Sigmoid colon (tissue), 7 donors: ENCODE data around the gene RAC2. TPM values are rescaled to one million over a fixed set of nuclear protein-coding genes. Genes with fewer than 3 reads are reported as not detected.

ENCODE experiments used
- DNase-seq: peaks from one replicate; pipeline ENCODE4 v3.0.0-alpha.2; 2019
- H3K27ac ChIP-seq, 4 donors: fragments of 200-600 bp; sonication (generic); one replicate each; pipeline ENCODE4 v1.5.1; 2016 to 2019; ENCODE audit warnings: mild to moderate bottlenecking in 1 of 4
- H3K27me3 ChIP-seq, 3 donors: fragments of 200-600 bp; sonication (generic); one replicate each; pipeline ENCODE4 v1.5.1; 2019; ENCODE audit warnings: mild to moderate bottlenecking in 1 of 3
- H3K36me3 ChIP-seq, 4 donors: fragments of 200-600 bp; sonication (generic); one replicate each; pipeline ENCODE4 v1.5.1; 2016 to 2019
- H3K4me1 ChIP-seq, 4 donors: fragments of 200-600 bp; sonication (generic); one replicate each; pipeline ENCODE4 v1.5.1; 2017 to 2019
- H3K4me3 ChIP-seq, 4 donors: fragments of 200-600 bp; sonication (generic); one replicate each; pipeline ENCODE4 v1.5.1; 2017 to 2019; ENCODE audit warnings: mild to moderate bottlenecking in 2 of 4, moderate library complexity in 1 of 4
- H3K9me3 ChIP-seq, 4 donors: fragments of 200-600 bp in 3 of 4; sonication (generic) in 3 of 4; one replicate each; pipeline versions ENCODE4 v1.5.1 to v1.6.1; 2013 to 2019
- EP300 ChIP-seq, 4 donors: sonication (generic); formaldehyde crosslinking; IDR thresholded peaks; one replicate each; pipeline ENCODE4 v1.6.1; 2017; ENCODE audit warnings: antibody characterized with exemption in 4 of 4
- POLR2A ChIP-seq, 2 donors: fragments of 450-650 bp; IDR thresholded peaks; one replicate each; pipeline ENCODE4 v1.6.1; 2016; ENCODE audit warnings: antibody characterized with exemption in 2 of 2, mild to moderate bottlenecking in 2 of 2, moderate library complexity in 2 of 2
- POLR2AphosphoS5 ChIP-seq, 4 donors: sonication (generic); formaldehyde crosslinking; IDR thresholded peaks; one replicate each; pipeline ENCODE4 v1.6.1; 2017; ENCODE audit warnings: antibody characterized with exemption in 4 of 4
- WGBS, 2 donors: extraction: QIAGEN DNeasy Blood & Tissue Kit; methylation state at CpG; one replicate each; pipeline ENCODE4 v1.1.7; 2013; 5-methylcytosine and 5-hydroxymethylcytosine counted together
- intact Hi-C: fragments of 100-400 bp; cut with DNase I; formaldehyde crosslinking; loops from one replicate; pipeline ENCODE4 v1.15.1; 2023
- polyA plus RNA-seq, 3 donors: library from polyadenylated mRNA; stranded (reverse); fragments of 200-250 nt; gene quantifications; one replicate each; pipeline ENCODE4 v1.2.3, GENCODE V29; 2013
- total RNA-seq, 4 donors: library from RNA; depleted of rRNA; stranded (reverse); fragments of >200 nt; gene quantifications; one replicate each; pipeline ENCODE4 v1.1.0, GENCODE V29; 2016
- TF ChIP-seq, protein P1 (sequence below), 4 experiments: fragments of 450-650 bp in 3 of 4; fragments of 200-600 bp in 1 of 4; IDR thresholded peaks; one replicate each; pipeline ENCODE4 v1.5.1; 2016 to 2019; ENCODE audit warnings: antibody characterized with exemption in 4 of 4, mild to moderate bottlenecking in 3 of 4, moderate library complexity in 2 of 4
- donor health status: healthy with polysubstance abuse.
- donor health status: Bipolar disorder and iron deficiency.
- donor health status: healthy.

RAC2 gene
- total and polyA plus RNA-seq, 7 donors = 3.0 to 138 (median 8.0) TPM

DNA sequence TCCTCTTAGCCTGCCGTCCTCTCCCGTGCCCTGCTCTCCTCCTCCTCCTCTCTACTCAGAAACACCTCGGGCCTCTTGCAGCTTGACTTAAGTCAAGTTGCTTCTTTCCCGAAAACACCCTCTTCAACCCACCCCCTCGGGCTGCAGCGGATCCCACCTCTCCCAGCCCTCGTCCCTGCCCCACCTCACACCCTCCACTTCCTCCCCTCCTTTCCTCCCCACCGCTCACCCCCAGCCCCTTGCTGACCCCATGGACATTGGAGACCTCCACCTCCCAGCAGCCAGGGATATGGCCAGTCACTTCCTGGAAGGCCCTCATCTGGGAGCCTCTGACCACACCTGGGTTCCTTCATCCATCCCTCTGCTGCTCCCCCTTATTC, 29.8 kb upstream of the RAC2 start:
- peaks cover 0 to 1% (median 0%) of the 10 kb centered on the region in 4 donors for H3K9me3 ChIP-seq
- no peak for DNase-seq
- no peak overlapping the region for H3K4me3 ChIP-seq
- no peaks in the 10 kb centered on the region for H3K4me1 ChIP-seq
- TF ChIP-seq POLR2A (IDR thresholded peaks at IDR 0.05) (no peak), EP300 (IDR thresholded peaks at IDR 0.05) (no peak), POLR2AphosphoS5 (IDR thresholded peaks at IDR 0.05) (no peak)
- TF ChIP-seq, protein P1, sequence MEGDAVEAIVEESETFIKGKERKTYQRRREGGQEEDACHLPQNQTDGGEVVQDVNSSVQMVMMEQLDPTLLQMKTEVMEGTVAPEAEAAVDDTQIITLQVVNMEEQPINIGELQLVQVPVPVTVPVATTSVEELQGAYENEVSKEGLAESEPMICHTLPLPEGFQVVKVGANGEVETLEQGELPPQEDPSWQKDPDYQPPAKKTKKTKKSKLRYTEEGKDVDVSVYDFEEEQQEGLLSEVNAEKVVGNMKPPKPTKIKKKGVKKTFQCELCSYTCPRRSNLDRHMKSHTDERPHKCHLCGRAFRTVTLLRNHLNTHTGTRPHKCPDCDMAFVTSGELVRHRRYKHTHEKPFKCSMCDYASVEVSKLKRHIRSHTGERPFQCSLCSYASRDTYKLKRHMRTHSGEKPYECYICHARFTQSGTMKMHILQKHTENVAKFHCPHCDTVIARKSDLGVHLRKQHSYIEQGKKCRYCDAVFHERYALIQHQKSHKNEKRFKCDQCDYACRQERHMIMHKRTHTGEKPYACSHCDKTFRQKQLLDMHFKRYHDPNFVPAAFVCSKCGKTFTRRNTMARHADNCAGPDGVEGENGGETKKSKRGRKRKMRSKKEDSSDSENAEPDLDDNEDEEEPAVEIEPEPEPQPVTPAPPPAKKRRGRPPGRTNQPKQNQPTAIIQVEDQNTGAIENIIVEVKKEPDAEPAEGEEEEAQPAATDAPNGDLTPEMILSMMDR (IDR thresholded peaks at IDR 0.05) = no peak
- no peaks in the 10 kb centered on the region for H3K36me3 ChIP-seq
- no peak overlapping the region for H3K27ac ChIP-seq
- peaks cover 0 to 45% (median 7%) of the 10 kb centered on the region in 3 donors for H3K27me3 ChIP-seq
- intact Hi-C loops = no loop called here
- 71 to 77% methylated on average over 8 of the region's 8 CpGs for WGBS, 2 donors

DNA sequence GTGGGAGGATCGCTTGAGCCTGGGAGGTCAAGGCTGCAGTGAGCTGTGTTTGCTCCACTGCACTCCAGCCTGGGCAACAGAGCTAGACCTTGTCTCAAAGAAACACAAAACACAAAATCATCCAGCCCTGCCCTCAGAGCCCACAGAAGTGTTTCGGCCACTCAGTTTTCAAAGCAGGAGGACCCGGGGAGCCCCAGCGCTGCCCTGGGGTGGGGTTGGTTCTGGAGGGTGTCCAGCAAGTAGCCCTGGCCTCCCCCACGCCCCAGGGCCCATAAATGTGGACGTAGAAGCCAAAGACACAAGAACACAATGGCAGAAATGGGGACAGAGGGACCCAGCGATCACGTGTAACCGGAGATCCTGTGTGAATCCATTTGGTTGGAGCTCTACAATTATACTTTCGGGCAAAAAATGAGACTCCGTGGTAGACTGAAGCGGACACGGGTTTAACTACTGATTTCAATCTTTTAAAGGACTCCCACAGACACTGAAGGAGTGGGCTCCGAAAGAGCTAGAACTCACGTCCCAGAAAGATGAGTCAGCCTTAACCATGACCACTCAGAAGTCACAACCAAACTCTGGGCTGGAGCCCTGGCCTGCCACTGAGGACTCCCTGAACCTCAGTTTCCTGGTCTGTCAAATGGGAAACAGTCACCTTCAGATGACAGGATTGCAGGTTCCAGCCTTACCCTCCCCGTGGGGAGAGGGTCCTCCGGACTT, 29.2 kb upstream of the RAC2 start:
- intact Hi-C loops = no loop called here
- Histone ChIP-seq H3K27me3 (peaks cover 0 to 39% (median 7%) of the 10 kb centered on the region in 3 donors), H3K4me1 (no peaks in the 10 kb centered on the region), H3K9me3 (peaks cover 0 to 3% (median 0%) of the 10 kb centered on the region in 4 donors), H3K4me3 (no peak overlapping the region), H3K36me3 (no peaks in the 10 kb centered on the region), H3K27ac (no peak overlapping the region)
- DNase-seq = no peak
- 58 to 69% methylated on average over 17 of the region's 17 CpGs for WGBS, 2 donors
- TF ChIP-seq, protein P1 (IDR thresholded peaks at IDR 0.05) = no peak
- TF ChIP-seq EP300 (IDR thresholded peaks at IDR 0.05) (no peak), POLR2AphosphoS5 (IDR thresholded peaks at IDR 0.05) (no peak), POLR2A (IDR thresholded peaks at IDR 0.05) (no peak)

DNA sequence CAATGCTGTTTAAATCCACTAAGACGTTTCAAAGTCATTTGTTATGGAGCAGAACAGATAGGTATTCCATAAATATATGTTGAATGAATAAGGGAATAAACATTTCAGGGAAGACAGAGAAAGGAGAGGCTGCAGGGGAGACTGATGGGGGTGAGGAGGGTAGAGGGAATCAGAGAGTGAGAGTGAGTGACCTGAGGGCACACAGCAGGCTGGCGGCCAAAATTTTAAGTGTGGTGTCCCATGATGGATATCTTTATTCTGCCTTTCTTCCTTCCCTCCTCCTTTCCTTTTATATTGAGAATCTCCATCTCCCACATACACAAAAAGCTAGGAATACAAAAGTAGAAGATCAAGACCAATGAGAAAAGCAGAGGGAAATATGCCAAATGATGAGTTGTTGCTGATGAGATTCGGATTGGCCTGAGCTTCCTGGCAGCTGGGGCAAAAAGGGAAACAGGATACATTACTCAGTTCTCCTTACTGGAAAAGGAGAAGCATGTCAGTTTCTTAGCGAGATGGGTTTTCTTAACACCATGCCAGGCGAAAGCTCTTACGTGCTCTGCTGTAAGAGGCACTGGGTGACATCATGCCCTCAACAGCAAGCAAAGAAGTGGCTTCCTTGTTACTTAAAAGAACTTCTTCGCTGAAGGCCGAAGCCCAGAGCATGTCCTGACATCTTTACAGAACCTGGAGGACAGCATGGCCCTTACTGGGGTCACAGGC, 27.0 kb upstream of the RAC2 start:
- intact Hi-C loops = no loop called here
- 73 to 78% methylated on average over 8 of the region's 8 CpGs for WGBS, 2 donors
- DNase-seq = no peak
- TF ChIP-seq EP300 (IDR thresholded peaks at IDR 0.05) (no peak), POLR2AphosphoS5 (IDR thresholded peaks at IDR 0.05) (no peak), POLR2A (IDR thresholded peaks at IDR 0.05) (no peak)
- TF ChIP-seq, protein P1 (IDR thresholded peaks at IDR 0.05) = no peak
- H3K27me3 ChIP-seq = peaks cover 0 to 45% (median 21%) of the 10 kb centered on the region in 3 donors
- H3K36me3 ChIP-seq = no peaks in the 10 kb centered on the region
- H3K4me3 ChIP-seq = no peak overlapping the region
- H3K9me3 ChIP-seq = peaks cover 0 to 3% (median 0%) of the 10 kb centered on the region in 4 donors
- no peak overlapping the region for H3K27ac ChIP-seq
- no peaks in the 10 kb centered on the region for H3K4me1 ChIP-seq

DNA sequence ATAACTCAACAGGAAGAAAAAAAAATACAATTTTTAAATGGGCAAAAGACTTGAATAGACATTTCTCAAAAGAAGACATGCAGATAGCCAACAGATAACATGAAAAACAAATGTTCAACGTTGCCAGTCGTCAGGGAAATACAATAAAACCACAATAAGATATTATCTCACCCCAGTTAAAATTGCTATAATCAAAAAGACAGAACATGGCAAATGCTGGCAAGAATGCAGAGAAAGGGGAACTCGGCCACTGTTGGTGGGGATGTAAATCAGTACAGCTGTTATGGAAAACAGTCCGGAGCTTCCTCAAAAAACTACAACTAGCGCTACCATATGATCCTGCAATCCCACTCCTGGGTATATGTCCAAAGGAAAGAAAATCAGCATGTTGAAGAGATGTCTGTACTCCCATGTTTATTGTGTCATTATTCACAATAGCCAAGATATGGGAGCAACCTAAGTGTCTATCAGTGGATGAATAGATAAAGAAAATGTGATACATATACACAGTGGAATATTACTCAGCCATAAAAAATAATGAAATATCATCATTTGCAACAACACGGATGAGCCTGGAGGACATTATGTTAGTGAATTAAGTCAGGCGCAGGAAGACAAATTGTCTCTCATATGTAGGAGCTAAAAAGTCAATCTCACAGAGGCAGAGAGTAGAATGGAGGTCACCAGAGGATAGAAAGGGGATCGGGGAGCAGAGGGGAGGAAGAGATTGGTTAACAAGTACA, 26.0 kb upstream of the RAC2 start:
- TF ChIP-seq EP300 (IDR thresholded peaks at IDR 0.05) = no peak
- TF ChIP-seq, protein P1 (IDR thresholded peaks at IDR 0.05) = no peak
- no peak for TF ChIP-seq POLR2A (IDR thresholded peaks at IDR 0.05)
- TF ChIP-seq POLR2AphosphoS5 (IDR thresholded peaks at IDR 0.05) = no peak
- Histone ChIP-seq H3K4me1 (no peaks in the 10 kb centered on the region), H3K27ac (no peak overlapping the region), H3K27me3 (peaks cover 0 to 38% (median 21%) of the 10 kb centered on the region in 3 donors), H3K9me3 (peaks cover 0 to 3% (median 0%) of the 10 kb centered on the region in 4 donors), H3K4me3 (no peak overlapping the region), H3K36me3 (no peaks in the 10 kb centered on the region)
- WGBS, 2 donors = 60 to 64% methylated on average over 8 of the region's 8 CpGs
- DNase-seq = no peak
- intact Hi-C loops = no loop called here
